ENCODE measurements around the gene PSMC1.
A peak's percentile ranks its signal among the peaks of the same experiment; 100 is the strongest.

PSMC1 gene

DNA sequence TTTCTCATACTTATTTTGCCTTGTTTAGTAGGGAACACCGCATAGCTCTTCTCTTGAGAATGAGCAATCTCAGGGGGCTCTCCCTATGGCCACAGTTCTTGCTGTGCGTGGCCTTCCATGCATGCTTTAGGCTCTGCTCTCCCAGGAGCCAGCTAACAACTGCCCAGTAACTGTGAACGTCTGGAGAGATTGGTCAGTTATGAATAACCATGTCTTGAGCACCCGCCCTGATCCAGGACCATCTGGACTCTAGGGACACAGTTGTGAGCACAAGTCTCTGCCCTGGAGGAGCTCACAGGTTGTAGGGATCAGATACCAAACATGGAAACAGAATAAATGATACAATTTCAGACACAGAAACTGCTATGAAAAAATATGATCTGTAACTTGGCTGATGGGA, 12.1 kb downstream of the PSMC1 start:
- no peak for DNase-seq (ENCODE audit: low read depth)
- H3K4me3 ChIP-seq (ENCODE audit: low read length), result no peak overlapping the region
- TF ChIP-seq, protein P1, sequence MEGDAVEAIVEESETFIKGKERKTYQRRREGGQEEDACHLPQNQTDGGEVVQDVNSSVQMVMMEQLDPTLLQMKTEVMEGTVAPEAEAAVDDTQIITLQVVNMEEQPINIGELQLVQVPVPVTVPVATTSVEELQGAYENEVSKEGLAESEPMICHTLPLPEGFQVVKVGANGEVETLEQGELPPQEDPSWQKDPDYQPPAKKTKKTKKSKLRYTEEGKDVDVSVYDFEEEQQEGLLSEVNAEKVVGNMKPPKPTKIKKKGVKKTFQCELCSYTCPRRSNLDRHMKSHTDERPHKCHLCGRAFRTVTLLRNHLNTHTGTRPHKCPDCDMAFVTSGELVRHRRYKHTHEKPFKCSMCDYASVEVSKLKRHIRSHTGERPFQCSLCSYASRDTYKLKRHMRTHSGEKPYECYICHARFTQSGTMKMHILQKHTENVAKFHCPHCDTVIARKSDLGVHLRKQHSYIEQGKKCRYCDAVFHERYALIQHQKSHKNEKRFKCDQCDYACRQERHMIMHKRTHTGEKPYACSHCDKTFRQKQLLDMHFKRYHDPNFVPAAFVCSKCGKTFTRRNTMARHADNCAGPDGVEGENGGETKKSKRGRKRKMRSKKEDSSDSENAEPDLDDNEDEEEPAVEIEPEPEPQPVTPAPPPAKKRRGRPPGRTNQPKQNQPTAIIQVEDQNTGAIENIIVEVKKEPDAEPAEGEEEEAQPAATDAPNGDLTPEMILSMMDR (IDR thresholded peaks at IDR 0.05; ENCODE audit: insufficient read depth, low read depth, low read length, missing control alignments), result no peak

DNA sequence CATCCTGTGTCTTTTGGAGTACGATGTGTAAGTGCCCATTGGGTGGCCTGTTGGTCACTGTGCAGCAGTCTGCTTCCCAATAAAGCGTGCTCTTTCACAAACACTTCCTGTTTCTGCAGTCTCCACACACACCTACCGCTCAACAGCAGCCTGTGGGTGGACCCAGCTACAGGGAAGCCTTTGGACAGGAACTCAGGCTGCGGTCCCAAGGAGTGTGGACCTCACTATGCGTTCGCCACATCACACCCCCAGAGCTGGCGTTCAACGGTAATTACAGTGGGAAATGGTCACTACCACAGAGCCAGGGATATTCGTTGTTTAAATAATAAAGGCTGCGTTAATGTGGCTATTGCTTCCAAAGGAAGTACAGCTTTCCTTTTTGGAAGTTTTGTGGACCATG, 16.2 kb downstream of the PSMC1 start:
- no peak overlapping the region for H3K4me3 ChIP-seq (ENCODE audit: low read length)
- TF ChIP-seq, protein P1 (IDR thresholded peaks at IDR 0.05; ENCODE audit: insufficient read depth, low read depth, low read length, missing control alignments), result no peak
- DNase-seq (ENCODE audit: low read depth), result no peak

DNA sequence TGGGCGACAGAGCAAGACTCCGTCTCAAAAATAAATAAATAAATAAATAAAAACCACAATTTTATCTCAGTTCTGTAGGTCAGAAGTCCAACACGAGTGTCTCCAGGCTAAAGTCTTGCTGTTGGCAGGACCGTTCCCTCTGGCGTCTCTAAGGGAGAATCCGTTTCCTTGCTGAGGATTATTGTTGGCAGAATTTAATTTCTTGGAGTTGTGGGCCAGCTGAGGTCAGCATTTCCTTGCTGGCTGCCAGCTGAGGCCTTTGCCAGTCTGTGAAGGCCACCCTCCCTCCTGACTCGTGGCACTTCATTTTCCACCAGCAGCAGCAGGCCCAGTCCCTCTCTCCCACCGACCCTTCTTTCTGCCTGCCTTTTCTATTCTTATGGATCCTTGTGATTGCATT, 17.2 kb downstream of the PSMC1 start:
- DNase-seq (ENCODE audit: low read depth), result no peak
- TF ChIP-seq, protein P1 (IDR thresholded peaks at IDR 0.05; ENCODE audit: insufficient read depth, low read depth, low read length, missing control alignments), result no peak
- H3K4me3 ChIP-seq (ENCODE audit: low read length), result no peak overlapping the region

DNA sequence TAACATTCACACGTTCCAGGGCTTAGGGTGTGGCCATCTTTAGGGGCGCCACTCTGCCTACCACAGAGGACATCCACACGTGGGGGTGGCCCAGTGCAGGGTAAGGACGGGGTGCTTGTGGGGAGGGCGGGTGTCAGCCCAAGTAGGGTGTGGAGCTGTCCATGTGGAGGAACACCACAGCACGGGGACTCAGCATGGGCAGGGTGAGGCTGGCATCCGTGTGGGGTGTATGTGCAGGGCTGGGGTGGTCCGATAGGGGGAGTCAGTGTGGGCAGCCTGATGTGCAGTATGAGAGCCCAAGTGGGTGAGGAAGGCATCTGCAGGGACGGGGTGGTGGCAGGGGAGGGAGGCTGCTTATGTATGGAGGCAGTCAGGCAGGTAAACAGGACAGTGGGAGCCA, 17.7 kb downstream of the PSMC1 start:
- H3K4me3 ChIP-seq (ENCODE audit: low read length), result no peak overlapping the region
- no peak for DNase-seq (ENCODE audit: low read depth)
- TF ChIP-seq, protein P1 (IDR thresholded peaks at IDR 0.05; ENCODE audit: insufficient read depth, low read depth, low read length, missing control alignments), result no peak

DNA sequence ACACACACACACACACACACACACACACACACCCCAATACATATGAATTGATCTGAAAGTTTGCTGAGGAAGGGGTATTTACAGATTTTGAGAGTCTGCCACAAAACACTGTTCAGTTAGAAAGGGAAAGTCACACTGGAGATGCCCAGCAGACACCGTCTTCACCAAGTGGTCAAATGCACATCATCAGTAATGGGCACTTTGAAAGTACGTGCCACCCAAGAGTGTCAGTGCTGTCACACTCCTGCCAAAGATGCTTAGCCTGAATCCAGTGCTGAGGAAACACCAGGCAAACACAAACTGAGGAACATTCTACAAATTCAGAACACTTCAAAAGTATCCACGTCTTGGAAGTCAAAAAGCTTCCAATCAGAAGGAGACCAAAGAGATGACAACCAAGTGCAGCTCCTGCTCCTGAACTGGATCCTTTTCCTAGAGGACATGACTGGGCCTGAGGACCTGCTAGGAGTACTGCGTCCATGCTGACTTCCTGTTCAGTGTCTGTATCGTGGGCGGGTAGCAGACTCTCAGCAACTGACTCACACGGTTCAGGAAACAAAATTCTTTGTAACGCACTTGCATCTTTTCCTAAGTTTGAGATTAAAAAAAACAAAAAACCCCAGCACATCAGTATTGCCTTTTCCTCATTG, 18.6 kb downstream of the PSMC1 start:
- no peak overlapping the region for H3K4me3 ChIP-seq (ENCODE audit: low read length)
- TF ChIP-seq, protein P1 (IDR thresholded peaks at IDR 0.05; ENCODE audit: insufficient read depth, low read depth, low read length, missing control alignments), result no peak
- peak; percentile 86 for DNase-seq (ENCODE audit: low read depth)

DNA sequence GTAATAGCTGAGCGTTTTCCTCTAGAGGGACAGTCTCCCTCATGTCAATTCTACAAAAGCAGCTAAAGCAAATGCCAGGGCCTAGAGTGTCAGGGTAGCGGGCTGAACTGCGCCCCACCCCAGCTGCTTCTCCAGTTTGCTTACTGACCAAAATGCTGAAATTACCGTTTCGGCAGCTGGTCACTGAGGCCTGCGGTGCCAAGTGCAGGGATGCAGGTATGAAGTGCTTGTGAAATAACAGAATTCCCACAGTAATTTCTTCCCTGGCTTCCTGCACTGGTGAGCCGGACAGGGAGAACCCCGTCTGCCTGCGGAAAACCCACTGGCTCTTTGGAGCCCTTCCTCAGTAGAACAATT, 19.1 kb downstream of the PSMC1 start:
- no peak for DNase-seq (ENCODE audit: low read depth)
- TF ChIP-seq, protein P1 (IDR thresholded peaks at IDR 0.05; ENCODE audit: insufficient read depth, low read depth, low read length, missing control alignments), result no peak
- H3K4me3 ChIP-seq (ENCODE audit: low read length), result no peak overlapping the region

DNA sequence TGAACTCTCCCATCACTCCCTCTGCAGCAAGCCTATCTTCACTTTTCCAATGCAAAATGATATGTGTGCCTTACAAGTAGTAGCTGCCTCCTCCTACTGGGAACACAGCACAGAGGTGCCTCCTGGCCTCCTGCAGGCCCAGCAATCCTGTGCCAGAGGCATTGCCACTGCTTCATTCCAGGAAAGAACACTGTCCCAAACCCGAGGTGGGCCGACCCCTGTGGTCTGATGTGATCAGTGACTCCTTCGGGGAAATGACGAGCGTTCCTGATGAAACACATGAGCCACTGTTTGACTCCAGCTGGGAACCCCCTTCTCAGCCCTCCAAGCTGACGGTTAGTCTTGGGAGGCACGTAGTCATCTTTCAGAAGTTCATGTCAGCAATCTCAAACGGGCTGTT, 19.5 kb downstream of the PSMC1 start:
- no peak for DNase-seq (ENCODE audit: low read depth)
- TF ChIP-seq, protein P1 (IDR thresholded peaks at IDR 0.05; ENCODE audit: insufficient read depth, low read depth, low read length, missing control alignments), result no peak

More for the DNA sequence above, 19.5 kb downstream of the PSMC1 start:
- no peak overlapping the region for H3K4me3 ChIP-seq (ENCODE audit: low read length)
